ENCODE results near the gene DPEP2.

GRCh38 chr16:67950335-67950843, 48.9 kb downstream of the DPEP2 start:
- no peak for TF ChIP-seq CTCF (IDR thresholded peaks at IDR 0.05)
- TF ChIP-seq POLR2A (IDR thresholded peaks at IDR 0.05) = no peak
- TF ChIP-seq EP300 (IDR thresholded peaks at IDR 0.05) = no peak

Data from sigmoid colon (tissue), 4 donors.